GM19043 (cell line): ENCODE results near the gene TAOK1.

Source experiments
- ATAC-seq: cut with Tn5 transposase; IDR thresholded peaks from one replicate; pipeline ENCODE4 v1.9.1; 2021; ENCODE audit warnings: low read depth; ENCODE audit not compliant: unreplicated experiment

Gene TAOK1

DNA sequence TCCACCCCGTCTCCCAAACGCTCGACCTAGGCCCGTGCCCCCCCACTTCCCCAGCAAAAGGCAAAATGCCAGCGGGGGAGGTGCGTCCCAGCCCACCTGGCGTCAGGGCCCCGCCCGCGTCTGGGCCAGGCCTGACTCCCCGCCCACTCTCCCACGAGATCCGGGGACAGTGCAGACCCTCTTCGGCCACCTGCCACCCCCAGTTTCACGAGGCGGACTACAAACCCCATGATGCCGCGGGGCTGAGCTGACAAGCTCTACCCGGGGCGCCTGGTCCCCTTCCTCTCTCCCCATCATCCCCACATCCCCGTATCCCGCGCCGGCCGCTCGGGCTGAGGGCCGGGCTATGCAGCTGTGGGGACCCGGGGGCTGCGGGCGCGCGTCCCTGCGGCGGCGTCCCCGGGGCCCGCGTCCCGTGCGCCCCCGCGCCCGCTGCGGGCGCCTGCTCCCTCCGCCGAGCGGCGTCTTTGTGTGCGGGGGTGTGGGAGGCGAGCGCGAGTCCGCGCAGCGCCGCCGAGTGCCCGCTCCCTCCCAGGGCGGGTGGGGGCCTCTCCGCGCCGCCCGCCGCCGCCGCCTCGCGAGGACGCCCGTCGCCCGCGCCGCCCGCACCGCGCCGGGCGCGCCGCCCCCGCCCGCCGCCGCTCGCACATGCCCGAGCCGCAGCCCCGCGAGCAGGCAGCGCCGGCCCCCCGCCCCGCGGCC lies 202.8 kb downstream of the TAOK1 start, which contains the start of gene ANKRD13B:
ANKRD13B (plus strand) TSS at position 283 of the 702 bp plus-strand sequence. CDS start 490 bp downstream, outside the sequence.
- ATAC-seq, result no peak

GRCh38 chr17:29593591-29594518 lies 203.7 kb downstream of the TAOK1 start:
- ATAC-seq, result no peak

- no peak for ATAC-seq
These were observed 204.4 kb downstream of the TAOK1 start for GRCh38 chr17:29594519-29595090.

DNA sequence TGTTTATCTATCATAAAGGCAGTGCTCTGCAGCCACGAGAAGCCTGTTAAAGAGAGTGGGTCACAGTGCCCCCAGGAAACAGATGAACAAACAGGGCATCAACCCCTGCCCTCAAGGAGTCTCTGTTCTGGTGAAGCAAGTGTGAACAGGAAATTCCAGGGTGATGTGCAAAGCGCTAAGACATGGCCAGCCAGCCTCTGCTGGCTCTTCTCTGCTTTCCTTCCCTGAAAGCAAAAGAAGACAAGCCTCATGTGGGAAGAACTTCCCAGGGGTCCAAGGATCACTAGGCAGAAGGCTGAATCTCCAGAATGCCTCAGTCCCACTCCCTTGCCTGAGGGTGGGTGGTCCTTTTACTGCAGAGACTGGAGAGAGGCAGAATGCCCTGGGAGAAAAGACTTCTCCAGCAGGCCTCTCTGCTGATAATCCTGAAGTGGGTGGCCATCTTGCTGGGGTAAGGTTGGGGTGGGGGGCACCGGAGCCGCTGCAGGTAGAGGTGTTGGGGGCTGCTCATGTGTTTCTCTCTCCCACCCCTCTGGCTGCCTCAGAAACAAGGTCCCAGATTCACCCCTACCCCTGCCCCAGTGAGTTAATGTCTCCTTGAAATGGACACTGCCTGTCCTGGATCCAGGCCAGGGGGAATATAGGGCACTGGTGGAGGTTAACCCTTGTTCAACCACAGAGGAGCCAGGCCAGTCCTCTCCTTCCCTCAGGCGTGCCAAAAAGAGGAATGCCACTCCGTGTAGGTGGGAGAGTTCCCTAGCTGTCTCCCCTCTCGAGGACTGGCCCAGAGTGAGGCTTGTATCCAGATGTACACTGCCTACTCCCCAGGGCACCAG lies 205.2 kb downstream of the TAOK1 start:
- no peak for ATAC-seq

DNA sequence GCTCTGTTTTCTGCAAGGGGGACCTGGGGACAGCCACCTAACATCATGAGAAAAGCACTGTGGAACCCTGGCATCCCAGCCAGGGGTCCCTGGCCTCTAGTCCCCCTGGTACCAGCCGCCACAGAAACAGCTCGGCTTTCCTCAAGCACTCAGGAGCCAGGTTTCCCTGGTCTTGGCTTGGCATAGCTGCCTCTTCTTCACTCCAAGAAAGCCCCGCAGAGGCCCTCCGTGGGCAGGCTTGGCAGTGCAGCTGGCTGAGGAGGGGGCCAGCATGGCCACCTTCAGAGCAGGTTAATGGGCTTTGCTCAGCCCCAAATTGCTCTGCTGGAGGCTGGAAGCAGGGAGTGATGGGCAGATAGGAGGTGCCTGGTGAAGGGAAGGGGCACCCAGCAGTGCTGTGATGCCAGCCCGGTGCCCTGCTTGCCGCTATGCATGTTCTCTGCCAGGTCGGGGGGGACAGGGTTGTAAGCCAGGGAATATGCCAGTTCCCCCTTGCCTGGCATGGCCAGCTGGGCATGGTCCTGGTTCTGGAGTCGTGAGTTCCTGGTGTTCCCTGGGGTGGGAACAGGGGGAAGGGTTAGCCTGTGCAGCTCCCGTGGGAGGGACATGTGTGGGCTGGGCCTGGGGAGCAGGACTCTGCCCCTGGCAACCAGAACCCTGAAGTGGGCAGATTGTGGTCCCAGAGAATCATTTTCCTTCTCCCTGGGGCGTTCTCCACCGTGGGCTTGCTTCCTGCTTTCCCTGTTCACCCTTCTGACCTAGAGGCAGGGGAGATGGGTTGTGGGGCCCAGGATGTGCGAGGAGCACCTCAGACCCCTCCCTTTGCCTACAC lies 206.0 kb downstream of the TAOK1 start:
- no peak for ATAC-seq

GRCh38 chr17:29596811-29597210 lies 206.6 kb downstream of the TAOK1 start:
- no peak for ATAC-seq

DNA sequence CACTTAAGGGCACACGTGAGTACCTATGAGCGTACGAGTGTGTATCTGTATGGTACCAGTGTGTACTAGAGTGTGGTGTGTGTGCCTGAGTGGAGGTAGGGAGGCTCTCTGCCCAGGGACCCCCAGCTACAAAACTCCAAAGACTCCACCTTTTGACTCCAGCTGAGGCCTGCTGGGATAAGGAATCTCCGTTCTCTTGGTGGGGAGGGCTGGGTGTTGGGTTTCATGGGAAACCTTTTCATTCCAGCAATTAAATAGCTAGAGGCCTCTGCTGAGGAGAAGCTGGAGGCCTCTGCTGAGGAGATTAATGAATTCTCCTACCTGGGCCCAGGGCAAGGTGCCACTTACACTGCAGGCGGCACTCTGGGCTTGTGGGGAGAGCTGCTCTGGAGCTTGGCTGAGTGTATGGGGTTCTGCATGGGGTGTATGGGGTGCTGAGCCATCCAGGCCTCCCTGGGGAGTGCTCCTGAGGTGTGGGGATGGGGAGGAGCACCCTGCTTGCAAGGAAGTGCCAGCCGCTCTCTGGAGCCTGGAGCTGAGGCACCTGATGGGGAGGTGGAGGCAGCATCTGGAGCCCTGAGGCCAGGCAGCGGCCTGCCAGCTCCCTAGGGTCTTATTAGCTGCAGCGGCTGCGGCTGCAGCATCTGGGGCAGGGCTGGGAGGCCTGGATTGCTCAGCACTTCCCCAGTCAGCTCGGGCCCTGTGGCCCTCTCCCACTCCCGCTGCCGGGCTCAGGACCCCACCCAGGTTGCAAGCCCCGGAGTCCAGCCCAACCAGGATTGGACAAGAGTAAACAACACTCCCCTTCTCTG lies 207.4 kb downstream of the TAOK1 start:
- ATAC-seq, result no peak
